K562 (cell line): Measurements from ENCODE around the gene UFSP2. TPM values are rescaled to one million over a fixed set of nuclear protein-coding genes. Genes with fewer than 3 reads are reported as not detected.

ENCODE experiments used
- BCOR ChIP-seq: fragments of 450-650 bp; IDR thresholded peaks from 2 replicates; pipeline ENCODE4 v1.6.1; 2016
- DDX20 ChIP-seq: fragments of 450-650 bp; IDR thresholded peaks from 2 replicates; pipeline ENCODE4 v1.6.1; 2016; ENCODE audit warnings: missing genetic modification characterization, low read depth, mild to moderate bottlenecking, missing compliant biosample characterization, moderate library complexity
- ELF4 ChIP-seq: fragments of 450-650 bp; formaldehyde crosslinking; IDR thresholded peaks from 2 replicates; pipeline ENCODE4 v1.4.0; 2022; ENCODE audit warnings: missing genetic modification characterization
- HOXB6 ChIP-seq: fragments of 250-450 bp; sonication (Bioruptor Pico); IDR thresholded peaks from 2 replicates; pipeline ENCODE4 v1.5.1; 2022; ENCODE audit warnings: mild to moderate bottlenecking, borderline replicate concordance
- ID3 ChIP-seq, 2 experiments: fragments of 250-450 bp in 1 of 2; fragments of 450-650 bp in 1 of 2; sonication (Bioruptor Pico) in 1 of 2; IDR thresholded peaks; 2 replicates each; pipeline versions ENCODE4 v1.6.1 to v1.8.0; 2016 to 2021; ENCODE audit warnings: mild to moderate bottlenecking in 2 of 2, moderate library complexity in 2 of 2, missing compliant biosample characterization in 1 of 2, missing genetic modification characterization in 1 of 2
- NCOA2 ChIP-seq, 2 experiments: fragments of 450-650 bp; IDR thresholded peaks; 2 replicates each; pipeline ENCODE4 v1.6.1; 2018; ENCODE audit warnings: mild to moderate bottlenecking in 2 of 2, moderate library complexity in 1 of 2; ENCODE audit not compliant: partially characterized antibody in 2 of 2
- STAG1 ChIP-seq: sonication (generic); formaldehyde crosslinking; IDR thresholded peaks from 2 replicates; pipeline ENCODE4 v1.5.0; 2020; ENCODE audit warnings: missing genetic modification reagents, borderline replicate concordance
- SUPT5H ChIP-seq: fragments of 450-650 bp; IDR thresholded peaks from 2 replicates; pipeline ENCODE4 v1.6.1; 2016
- TCF7L2 ChIP-seq: fragments of 150-350 bp; IDR thresholded peaks from 2 replicates; pipeline ENCODE4 v1.6.1; 2016; ENCODE audit warnings: low read depth, mild to moderate bottlenecking, low read length, moderate library complexity
- U2AF2 ChIP-seq: fragments of 200-400 bp; formaldehyde crosslinking; optimal IDR thresholded peaks from 2 replicates; pipeline ENCODE3; 2017; ENCODE audit warnings: low read depth, mild to moderate bottlenecking, low read length
- YY1 ChIP-seq, 3 experiments: IDR thresholded peaks; 2 replicates each; pipeline ENCODE4 v1.6.1; 2011; ENCODE audit warnings: low read length in 2 of 3, mild to moderate bottlenecking in 2 of 3, moderate library complexity in 2 of 3, borderline replicate concordance in 1 of 3, control low read depth in 1 of 3, low read depth in 1 of 3; ENCODE audit not compliant: insufficient read depth in 3 of 3, insufficient replicate concordance in 2 of 3, control insufficient read depth in 1 of 3, insufficient read length in 1 of 3; ENCODE audit errors: extremely low read depth in 1 of 3
- ZC3H8 ChIP-seq: fragments of 450-650 bp; IDR thresholded peaks from 2 replicates; pipeline ENCODE4 v1.6.1; 2017
- ZNF197 ChIP-seq: fragments of 200-800 bp; sonication (Bioruptor generic); IDR thresholded peaks from 2 replicates; pipeline ENCODE4 v1.6.1; 2016; ENCODE audit warnings: low read depth, missing genetic modification characterization, missing compliant biosample characterization
- ZNF311 ChIP-seq: fragments of 250-450 bp; sonication (Bioruptor Pico); IDR thresholded peaks from 2 replicates; pipeline ENCODE4 v1.4.0; 2020; ENCODE audit warnings: mild to moderate bottlenecking, moderate library complexity
- ZNF518B ChIP-seq: fragments of 250-450 bp; sonication (Bioruptor Pico); IDR thresholded peaks from 2 replicates; pipeline ENCODE4 v1.5.0; 2021; ENCODE audit warnings: mild to moderate bottlenecking, moderate library complexity
- ZNF76 ChIP-seq: fragments of 250-450 bp; sonication (Bioruptor Pico); IDR thresholded peaks from 2 replicates; pipeline ENCODE4 v1.4.0; 2020; ENCODE audit warnings: mild to moderate bottlenecking, moderate library complexity, borderline replicate concordance
- ZNF785 ChIP-seq: fragments of 250-450 bp; sonication (Bioruptor Pico); IDR thresholded peaks from 2 replicates; pipeline ENCODE4 v1.4.0; 2020; ENCODE audit warnings: mild to moderate bottlenecking
- polyA plus RNA-seq, 8 experiments: library from polyadenylated mRNA; depleted of rRNA in 4 of 8; stranded (reverse) in 5 of 8; unstranded in 3 of 8; fragments of >200 nt; fragmentation: Nextera tagmentation in 2 of 8; fragmentation: Illumina TruSeq in 1 of 8; extraction: Ambion mirVana in 2 of 8; extraction: Trizol in 1 of 8; gene quantifications; 2 replicates each; pipeline versions ENCODE4 v1.2.1 to v1.2.3, GENCODE V29; 2011 to 2014; ENCODE audit warnings: inconsistent platforms in 1 of 8, missing spikeins in 1 of 8
- total RNA-seq, 7 experiments: library from RNA; depleted of rRNA in 6 of 7; stranded (reverse); fragments of >200 nt in 6 of 7; fragmentation: Illumina TruSeq in 2 of 7; extraction: Trizol in 2 of 7; gene quantifications; 2 replicates each; pipeline versions ENCODE4 v1.2.1 to v1.2.3, GENCODE V29; 2011 to 2021; ENCODE audit warnings: low replicate concordance in 1 of 7
- TF ChIP-seq, protein P1 (sequence below): fragments of 450-650 bp; formaldehyde crosslinking; IDR thresholded peaks from 2 replicates; pipeline ENCODE4 v1.4.0; 2022; ENCODE audit warnings: mild to moderate bottlenecking, moderate library complexity
- TF ChIP-seq, protein P2 (sequence below): fragments of 150-350 bp; conservative IDR thresholded peaks from 2 replicates; pipeline ENCODE4 v1.6.1; 2014; ENCODE audit warnings: low read length

UFSP2 gene
- total and polyA plus RNA-seq, 9 of the 15 experiments (the other 6 are each of a cell fraction or from before 2014, with no cell fraction given) = 20.1 to 55.8 (median 26.6) TPM

- TF ChIP-seq NCOA2 (IDR thresholded peaks at IDR 0.05; ENCODE audit: partially characterized antibody in 2 of 2) = no peak
- TF ChIP-seq HOXB6 (CRISPR knock-in tag) = no peak
- peak; percentile 82 for TF ChIP-seq SUPT5H
- no peak for TF ChIP-seq DDX20
- no peak for TF ChIP-seq ZNF197 (CRISPR knock-in tag)
- TF ChIP-seq ZNF311 (CRISPR knock-in tag) = no peak; the same call in 1 of the 2 replicates
- TF ChIP-seq TCF7L2 = no peak
- TF ChIP-seq, protein P1, sequence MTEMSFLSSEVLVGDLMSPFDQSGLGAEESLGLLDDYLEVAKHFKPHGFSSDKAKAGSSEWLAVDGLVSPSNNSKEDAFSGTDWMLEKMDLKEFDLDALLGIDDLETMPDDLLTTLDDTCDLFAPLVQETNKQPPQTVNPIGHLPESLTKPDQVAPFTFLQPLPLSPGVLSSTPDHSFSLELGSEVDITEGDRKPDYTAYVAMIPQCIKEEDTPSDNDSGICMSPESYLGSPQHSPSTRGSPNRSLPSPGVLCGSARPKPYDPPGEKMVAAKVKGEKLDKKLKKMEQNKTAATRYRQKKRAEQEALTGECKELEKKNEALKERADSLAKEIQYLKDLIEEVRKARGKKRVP (CRISPR knock-in tag) = 0 out of 2 replicates have a peak, but pooled peaks have one; percentile 2
- no peak for TF ChIP-seq STAG1 (CRISPR knock-in tag)
- no peak for TF ChIP-seq ELF4 (CRISPR knock-in tag)
- TF ChIP-seq BCOR = peak; percentile 49; the same call in 1 of the 2 replicates
- TF ChIP-seq ZNF76 (CRISPR knock-in tag) = peak; percentile 92
- no peak for TF ChIP-seq ZNF518B (CRISPR knock-in tag)
- no peak for TF ChIP-seq ID3 (CRISPR knock-in tag; IDR thresholded peaks at IDR 0.05)
- peak; percentile 93 for TF ChIP-seq ID3 (tag; IDR thresholded peaks at IDR 0.05)
- no peak for TF ChIP-seq U2AF2
- TF ChIP-seq YY1 (IDR thresholded peaks at IDR 0.05; ENCODE audit: borderline replicate concordance in 1 of 3, control insufficient read depth in 1 of 3, extremely low read depth in 1 of 3, insufficient read depth in 3 of 3, insufficient read length in 1 of 3, insufficient replicate concordance in 2 of 3, low read depth in 1 of 3, low read length in 2 of 3) = peak; percentile 82 to 95 (median 90)
- TF ChIP-seq, protein P2, sequence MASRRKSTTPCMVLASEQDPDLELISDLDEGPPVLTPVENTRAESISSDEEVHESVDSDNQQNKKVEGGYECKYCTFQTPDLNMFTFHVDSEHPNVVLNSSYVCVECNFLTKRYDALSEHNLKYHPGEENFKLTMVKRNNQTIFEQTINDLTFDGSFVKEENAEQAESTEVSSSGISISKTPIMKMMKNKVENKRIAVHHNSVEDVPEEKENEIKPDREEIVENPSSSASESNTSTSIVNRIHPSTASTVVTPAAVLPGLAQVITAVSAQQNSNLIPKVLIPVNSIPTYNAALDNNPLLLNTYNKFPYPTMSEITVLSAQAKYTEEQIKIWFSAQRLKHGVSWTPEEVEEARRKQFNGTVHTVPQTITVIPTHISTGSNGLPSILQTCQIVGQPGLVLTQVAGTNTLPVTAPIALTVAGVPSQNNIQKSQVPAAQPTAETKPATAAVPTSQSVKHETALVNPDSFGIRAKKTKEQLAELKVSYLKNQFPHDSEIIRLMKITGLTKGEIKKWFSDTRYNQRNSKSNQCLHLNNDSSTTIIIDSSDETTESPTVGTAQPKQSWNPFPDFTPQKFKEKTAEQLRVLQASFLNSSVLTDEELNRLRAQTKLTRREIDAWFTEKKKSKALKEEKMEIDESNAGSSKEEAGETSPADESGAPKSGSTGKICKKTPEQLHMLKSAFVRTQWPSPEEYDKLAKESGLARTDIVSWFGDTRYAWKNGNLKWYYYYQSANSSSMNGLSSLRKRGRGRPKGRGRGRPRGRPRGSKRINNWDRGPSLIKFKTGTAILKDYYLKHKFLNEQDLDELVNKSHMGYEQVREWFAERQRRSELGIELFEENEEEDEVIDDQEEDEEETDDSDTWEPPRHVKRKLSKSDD = no peak
- no peak for TF ChIP-seq ZNF785 (CRISPR knock-in tag)
- no peak for TF ChIP-seq ZC3H8
Observed at GRCh38 chr4:185395956-185396723, 29.6 kb downstream of the UFSP2 start (continued).
